ENCODE results near the gene KREMEN1. TPM values are rescaled to one million over a fixed set of nuclear protein-coding genes. Genes with fewer than 3 reads are reported as not detected.

Gene KREMEN1
- total and polyA plus RNA-seq, 4 donors: 8.8 to 27.5 (median 20.1) TPM

GRCh38 chr22:29195118-29195963, 122.5 kb downstream of the KREMEN1 start:
- Histone ChIP-seq H3K9me3 (ENCODE audit: control insufficient read depth in 4 of 4, insufficient read depth in 3 of 4, low read length in 3 of 4) (peaks cover 0 to 2% (median 0%) of the 10 kb centered on the region in 4 donors), H3K36me3 (ENCODE audit: control insufficient read depth in 4 of 4, insufficient read depth in 4 of 4, low read length in 4 of 4) (peaks cover 0 to 3% (median 0%) of the 10 kb centered on the region in 4 donors), H3K9ac (ENCODE audit: insufficient read depth in 1 of 2, low read length in 2 of 2) (no peak overlapping the region), H3K4me3 (no peak overlapping the region), H3K27ac (ENCODE audit: low read depth in 1 of 2, low read length in 1 of 2) (peak overlapping the region in 1 of 2 donors; percentile 35), H3K27me3 (ENCODE audit: control insufficient read depth in 3 of 3, insufficient read depth in 3 of 3, low read length in 2 of 3) (no peaks in the 10 kb centered on the region), H3K4me1 (ENCODE audit: control insufficient read depth in 5 of 5, insufficient read depth in 5 of 5, low read length in 5 of 5) (peaks cover 0 to 5% (median 0%) of the 10 kb centered on the region in 5 donors)
- no peak for DNase-seq
- no peak for ATAC-seq (ENCODE audit: insufficient read depth, low FRiP score)
- no peak for TF ChIP-seq CTCF (IDR thresholded peaks at IDR 0.05; ENCODE audit: control extremely low read depth, extremely low read depth)
- WGBS, 2 donors: 50 to 65% methylated on average over 8 of the region's 8 CpGs

- no peak for TF ChIP-seq CTCF (IDR thresholded peaks at IDR 0.05; ENCODE audit: control extremely low read depth, extremely low read depth)
- Histone ChIP-seq H3K9ac (ENCODE audit: insufficient read depth in 1 of 2, low read length in 2 of 2) (no peak overlapping the region), H3K4me1 (ENCODE audit: control insufficient read depth in 5 of 5, insufficient read depth in 5 of 5, low read length in 5 of 5) (peaks cover 0 to 5% (median 0%) of the 10 kb centered on the region in 5 donors), H3K4me3 (no peak overlapping the region), H3K9me3 (ENCODE audit: control insufficient read depth in 4 of 4, insufficient read depth in 3 of 4, low read length in 3 of 4) (peaks cover 0 to 2% (median 0%) of the 10 kb centered on the region in 4 donors), H3K27me3 (ENCODE audit: control insufficient read depth in 3 of 3, insufficient read depth in 3 of 3, low read length in 2 of 3) (no peaks in the 10 kb centered on the region), H3K36me3 (ENCODE audit: control insufficient read depth in 4 of 4, insufficient read depth in 4 of 4, low read length in 4 of 4) (peaks cover 0 to 3% (median 0%) of the 10 kb centered on the region in 4 donors), H3K27ac (ENCODE audit: low read depth in 1 of 2, low read length in 1 of 2) (peak overlapping the region in 1 of 2 donors; percentile 35)
- no peak for ATAC-seq (ENCODE audit: insufficient read depth, low FRiP score)
- DNase-seq: no peak
- WGBS, 2 donors: 52 to 58% methylated on average over 10 of the region's 10 CpGs
Measured at GRCh38 chr22:29195964-29196666, 123.3 kb downstream of the KREMEN1 start.

GRCh38 chr22:29197096-29197495, 124.3 kb downstream of the KREMEN1 start:
- H3K9ac ChIP-seq (ENCODE audit: insufficient read depth in 1 of 2, low read length in 2 of 2): no peak overlapping the region
- no peak for DNase-seq
- H3K4me3 ChIP-seq: no peak overlapping the region
- peaks cover 0 to 3% (median 0%) of the 10 kb centered on the region in 4 donors for H3K36me3 ChIP-seq (ENCODE audit: control insufficient read depth in 4 of 4, insufficient read depth in 4 of 4, low read length in 4 of 4)
- H3K4me1 ChIP-seq (ENCODE audit: control insufficient read depth in 5 of 5, insufficient read depth in 5 of 5, low read length in 5 of 5): peaks cover 0 to 12% (median 0%) of the 10 kb centered on the region in 5 donors
- H3K27me3 ChIP-seq (ENCODE audit: control insufficient read depth in 3 of 3, insufficient read depth in 3 of 3, low read length in 2 of 3): no peaks in the 10 kb centered on the region
- H3K27ac ChIP-seq (ENCODE audit: low read depth in 1 of 2, low read length in 1 of 2): no peak overlapping the region
- ATAC-seq (ENCODE audit: insufficient read depth, low FRiP score): no peak
- TF ChIP-seq CTCF (IDR thresholded peaks at IDR 0.05; ENCODE audit: control extremely low read depth, extremely low read depth): no peak
- H3K9me3 ChIP-seq (ENCODE audit: control insufficient read depth in 4 of 4, insufficient read depth in 3 of 4, low read length in 3 of 4): peaks cover 0 to 2% (median 0%) of the 10 kb centered on the region in 4 donors
- 93 to 96% methylated on average over 3 of the region's 3 CpGs for WGBS, 2 donors

Measured in lung (tissue), 12 donors.